Dedifferentiated amniotic fluid mesenchymal stem cell (primary cell): ENCODE data around the gene MYBBP1A.

Experiments used
- DNase-seq: peaks from one replicate; pipeline ENCODE4 v3.0.0-alpha.2; 2016; ENCODE audit errors: extremely low spot score

The MYBBP1A gene

GRCh38 chr17:4573115-4573514, 17.9 kb upstream of the MYBBP1A start:
- no peak for DNase-seq

- no peak for DNase-seq
Measured at GRCh38 chr17:4572131-4572530, 16.9 kb upstream of the MYBBP1A start.

GRCh38 chr17:4569591-4569990, 14.4 kb upstream of the MYBBP1A start:
- DNase-seq, result no peak

GRCh38 chr17:4566785-4567184, 11.6 kb upstream of the MYBBP1A start:
- DNase-seq, result no peak

- peak; percentile 75 for DNase-seq
Measured at GRCh38 chr17:4565209-4566141, 10.3 kb upstream of the MYBBP1A start.

- no peak for DNase-seq
Measured at GRCh38 chr17:4562015-4562969, 7.1 kb upstream of the MYBBP1A start.

GRCh38 chr17:4560837-4561256, 5.7 kb upstream of the MYBBP1A start:
- no peak for DNase-seq

- no peak for DNase-seq
Measured at GRCh38 chr17:4560421-4560820, 5.2 kb upstream of the MYBBP1A start, which contains the start of gene GGT6. TSS of gene GGT6 (minus strand) at chr17:4560577. CDS start at chr17:4560521, 56 bp downstream.

- no peak for DNase-seq
Measured at GRCh38 chr17:4559966-4560365, 4.8 kb upstream of the MYBBP1A start.

GRCh38 chr17:4559139-4559791, 4.1 kb upstream of the MYBBP1A start:
- DNase-seq, result no peak

- DNase-seq, result no peak
Measured at GRCh38 chr17:4558347-4558971, 3.3 kb upstream of the MYBBP1A start.

GRCh38 chr17:4557626-4558346, 2.6 kb upstream of the MYBBP1A start:
- DNase-seq, result no peak

- DNase-seq, result no peak
Measured at GRCh38 chr17:4556996-4557395, 1.8 kb upstream of the MYBBP1A start.

GRCh38 chr17:4555873-4556759, 932 bp upstream of the MYBBP1A start:
- no peak for DNase-seq

GRCh38 chr17:4554441-4554996, 665 bp downstream of the MYBBP1A start:
- DNase-seq, result no peak

GRCh38 chr17:4553669-4554068, 1.5 kb downstream of the MYBBP1A start:
- no peak for DNase-seq

GRCh38 chr17:4551796-4552525, 3.2 kb downstream of the MYBBP1A start:
- no peak for DNase-seq

GRCh38 chr17:4551141-4551540, 4.0 kb downstream of the MYBBP1A start:
- DNase-seq, result no peak
